Gastroesophageal sphincter (tissue), 3 donors: ENCODE results near the gene LSP1.

ENCODE experiments used
- CTCF ChIP-seq, 4 experiments: fragments of 200-600 bp in 2 of 4; fragments of 450-650 bp in 2 of 4; sonication (generic) in 1 of 4; IDR thresholded peaks; one replicate each; pipeline ENCODE4 v1.5.1; 2017 to 2019; ENCODE audit warnings: antibody characterized with exemption in 4 of 4, mild to moderate bottlenecking in 2 of 4, moderate library complexity in 2 of 4
- POLR2A ChIP-seq, 2 donors: fragments of 450-650 bp; IDR thresholded peaks; one replicate each; pipeline ENCODE4 v1.6.1; 2017; ENCODE audit warnings: antibody characterized with exemption in 2 of 2, mild to moderate bottlenecking in 2 of 2, moderate library complexity in 1 of 2
- POLR2AphosphoS5 ChIP-seq: sonication (generic); formaldehyde crosslinking; IDR thresholded peaks from one replicate; pipeline ENCODE4 v1.6.1; 2017; ENCODE audit warnings: antibody characterized with exemption

- no peak for TF ChIP-seq CTCF (IDR thresholded peaks at IDR 0.05)
- no peak for TF ChIP-seq POLR2A (IDR thresholded peaks at IDR 0.05)
- TF ChIP-seq POLR2AphosphoS5 = no peak
These were observed 43.6 kb downstream of the LSP1 start for GRCh38 chr11:1896468-1896867.
